C1 segment of cervical spinal cord (tissue), 14 donors: ENCODE results near the gene LST1.

Experiments
- DNase-seq, 14 donors: peaks; one replicate each; lab custom pipeline; 2025; lab: John Stamatoyannopoulos, UW

Gene LST1

DNA sequence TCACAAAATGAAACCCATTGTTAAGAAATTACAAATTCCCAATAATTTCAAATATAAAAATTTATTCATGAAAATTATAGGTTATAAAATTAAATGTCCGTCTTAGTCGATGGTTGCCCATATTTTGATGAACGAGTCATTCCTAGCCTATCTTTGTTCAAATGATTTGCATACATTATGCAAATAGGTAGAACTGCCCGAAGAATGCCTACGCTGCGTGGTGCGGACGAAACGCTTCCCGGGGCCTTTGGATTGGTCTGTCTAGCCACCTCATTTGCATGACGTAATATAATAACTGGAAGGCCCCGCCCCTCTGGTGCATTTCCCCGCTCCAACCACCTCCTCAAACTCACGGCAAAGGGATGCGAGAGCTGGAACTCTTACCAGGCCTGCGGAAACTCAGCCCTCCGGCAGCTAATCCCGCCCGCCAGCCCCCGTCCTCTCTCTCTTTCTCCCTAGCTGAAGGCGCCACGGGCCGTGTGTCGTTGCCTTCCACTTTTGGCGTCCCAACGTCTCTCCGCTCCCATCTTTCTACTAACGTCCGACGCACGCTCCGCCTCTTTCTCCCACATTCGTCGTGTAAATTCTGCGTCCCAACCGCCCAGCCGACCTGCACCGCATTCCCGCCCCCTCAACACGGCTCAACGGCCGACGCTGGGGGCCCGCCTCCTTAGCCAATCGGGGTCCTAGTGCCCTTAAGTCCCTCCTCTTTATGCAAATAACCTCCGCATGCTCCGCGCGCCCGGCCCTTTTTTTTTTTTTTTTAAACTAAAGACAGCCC lies 33.9 kb downstream of the LST1 start:
- peak; percentile 92 to 100 (median 98) for DNase-seq

DNA sequence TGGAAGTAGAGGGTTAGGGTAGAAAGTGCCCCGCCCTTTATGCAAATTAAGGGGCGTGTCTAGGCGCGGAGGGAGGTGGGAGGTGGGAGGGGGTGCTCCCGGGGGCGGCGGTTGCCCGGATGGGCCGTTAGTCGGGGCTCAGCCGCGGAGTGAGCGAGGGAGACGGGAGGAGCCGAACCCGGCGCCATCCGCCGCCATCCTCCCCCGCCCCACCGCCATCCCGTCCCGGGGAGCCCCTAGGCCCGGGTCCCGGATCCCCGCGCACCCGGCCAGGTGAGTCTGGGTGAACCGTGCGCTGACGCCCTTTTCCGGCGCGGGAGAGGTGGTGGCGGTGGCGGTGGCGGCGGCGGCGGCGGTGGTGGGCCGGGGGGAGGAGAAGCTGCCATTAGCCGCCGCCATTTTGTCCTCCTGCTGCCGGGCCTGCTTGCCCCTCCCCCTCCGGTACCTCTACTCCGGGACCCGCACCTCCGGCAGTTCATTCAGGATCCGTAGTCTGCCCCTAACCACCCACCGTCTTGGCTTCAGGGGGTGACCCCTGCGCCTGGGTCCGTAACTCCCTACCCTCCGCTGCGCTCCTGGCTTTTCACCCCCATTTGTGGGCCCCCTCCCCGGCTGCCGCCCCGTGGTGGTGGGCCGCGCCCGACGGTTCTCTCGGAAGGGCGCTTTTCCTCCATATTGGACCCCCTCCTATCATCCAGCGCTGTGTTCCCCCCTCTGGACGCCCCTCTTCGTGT lies 34.7 kb downstream of the LST1 start, which contains the start of gene PRRC2A:
TSS of gene PRRC2A (plus strand) at position 130 of the 734 bp plus-strand sequence. CDS start 2,075 bp downstream, outside the sequence.
- DNase-seq = peak in 9 of 14 donors; percentile 78 to 99 (median 85)

DNA sequence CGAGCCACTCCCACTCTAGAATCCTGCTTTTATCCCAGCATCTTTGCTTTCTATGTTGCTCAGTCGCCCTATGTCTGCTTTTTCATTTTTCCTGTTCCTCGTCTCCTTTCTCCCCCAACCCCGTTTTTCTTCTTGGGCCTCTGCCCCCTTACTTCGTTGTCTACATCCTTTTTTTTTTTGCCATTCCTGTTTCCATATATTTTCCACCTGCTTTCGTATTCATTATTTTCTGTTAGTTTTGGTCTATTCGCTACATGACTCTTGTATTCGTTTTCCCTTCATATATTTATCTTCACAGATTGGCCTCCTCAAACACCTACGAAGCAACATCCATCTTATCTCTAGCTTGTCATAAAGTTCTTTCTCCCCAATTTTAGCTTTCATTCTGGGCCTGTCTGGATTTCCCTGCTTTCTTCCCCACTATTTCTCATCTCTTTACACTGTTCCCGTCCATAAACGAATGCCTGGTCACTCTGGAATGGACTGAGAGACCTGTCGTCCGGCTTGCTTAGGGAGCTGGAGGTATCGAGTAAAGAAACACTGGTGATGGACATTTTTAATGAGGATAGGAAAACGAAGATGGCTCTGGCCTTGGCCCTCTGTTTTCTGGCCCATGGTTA lies 35.4 kb downstream of the LST1 start:
- DNase-seq = peak in 1 of 14 donors; percentile 5

DNA sequence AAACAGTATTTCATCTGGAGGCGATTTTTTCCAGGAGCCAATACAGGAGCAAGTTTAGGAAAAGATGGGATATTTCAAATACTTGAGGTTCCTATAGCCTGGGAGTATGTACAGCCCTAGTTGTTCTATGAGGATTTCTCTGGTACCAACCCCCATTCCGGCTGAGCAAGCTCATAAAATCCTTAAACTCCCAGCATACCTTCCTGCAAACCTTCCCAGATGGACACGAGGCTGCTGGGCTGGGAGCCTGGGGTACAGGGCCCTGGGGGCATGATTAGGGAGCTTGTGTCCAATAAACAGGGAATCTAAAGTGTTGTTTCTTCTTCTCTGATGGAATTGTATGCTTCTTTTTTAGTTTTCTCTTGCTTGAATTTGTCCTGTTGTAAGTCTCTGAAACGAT lies 35.9 kb downstream of the LST1 start:
- DNase-seq = peak in 1 of 14 donors; percentile 13

- peak in 1 of 14 donors; percentile 10 for DNase-seq
Observed at GRCh38 chr6:31622684-31623091, 36.6 kb downstream of the LST1 start.

DNA sequence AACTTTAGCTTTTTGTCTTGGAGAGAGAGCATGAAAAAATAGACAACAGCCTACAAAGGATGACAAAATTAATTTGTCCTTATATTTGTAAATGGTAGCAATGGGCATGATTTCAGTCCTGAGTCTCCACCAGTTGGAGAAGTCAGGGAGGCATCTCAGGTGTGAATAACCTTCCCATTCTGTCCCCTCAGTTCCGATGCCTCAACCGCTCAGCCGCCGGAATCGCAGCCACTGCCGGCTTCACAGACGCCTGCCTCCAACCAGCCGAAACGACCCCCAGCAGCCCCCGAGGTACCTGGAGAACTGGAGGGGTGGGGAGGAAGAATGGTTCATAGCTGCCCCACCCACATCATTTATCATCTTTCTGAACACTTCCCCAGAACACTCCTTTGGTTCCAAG lies 38.0 kb downstream of the LST1 start:
- no peak for DNase-seq

DNA sequence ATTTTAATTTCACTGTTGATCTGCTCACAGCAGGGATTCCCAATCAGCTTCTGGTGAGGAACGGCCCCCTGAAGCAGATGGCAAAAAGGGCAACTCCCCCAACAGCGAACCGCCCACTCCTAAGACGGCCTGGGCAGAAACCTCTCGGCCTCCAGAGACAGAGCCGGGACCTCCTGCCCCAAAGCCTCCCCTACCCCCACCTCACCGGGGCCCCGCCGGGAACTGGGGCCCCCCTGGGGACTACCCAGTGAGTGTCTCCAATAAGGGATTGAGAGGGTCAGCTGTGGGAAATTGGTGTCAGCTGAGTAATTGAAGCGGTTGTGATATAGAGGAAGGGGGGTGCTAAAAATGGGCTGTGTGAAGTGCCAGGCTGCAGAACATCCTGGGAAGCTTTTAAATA lies 40.9 kb downstream of the LST1 start:
- DNase-seq = no peak

DNA sequence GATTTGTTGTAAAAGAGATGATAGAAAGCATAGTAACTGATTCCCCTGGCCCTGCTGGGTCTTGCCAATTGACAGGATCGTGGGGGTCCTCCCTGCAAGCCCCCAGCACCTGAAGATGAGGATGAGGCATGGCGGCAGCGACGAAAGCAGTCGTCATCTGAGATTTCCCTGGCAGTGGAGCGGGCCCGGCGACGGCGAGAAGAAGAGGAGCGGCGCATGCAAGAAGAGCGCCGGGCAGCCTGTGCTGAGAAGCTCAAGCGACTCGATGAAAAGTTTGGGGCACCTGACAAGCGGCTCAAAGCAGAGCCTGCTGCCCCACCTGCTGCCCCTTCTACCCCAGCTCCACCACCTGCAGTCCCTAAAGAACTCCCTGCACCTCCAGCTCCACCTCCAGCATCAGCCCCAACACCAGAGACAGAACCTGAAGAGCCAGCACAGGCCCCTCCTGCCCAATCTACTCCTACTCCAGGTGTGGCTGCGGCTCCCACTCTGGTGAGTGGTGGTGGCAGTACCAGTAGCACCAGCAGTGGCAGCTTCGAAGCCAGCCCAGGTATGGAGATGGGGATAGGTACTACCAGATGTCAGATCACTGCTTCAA lies 41.7 kb downstream of the LST1 start:
- no peak for DNase-seq

- no peak for DNase-seq
Observed at GRCh38 chr6:31629014-31629413, 42.9 kb downstream of the LST1 start.

DNA sequence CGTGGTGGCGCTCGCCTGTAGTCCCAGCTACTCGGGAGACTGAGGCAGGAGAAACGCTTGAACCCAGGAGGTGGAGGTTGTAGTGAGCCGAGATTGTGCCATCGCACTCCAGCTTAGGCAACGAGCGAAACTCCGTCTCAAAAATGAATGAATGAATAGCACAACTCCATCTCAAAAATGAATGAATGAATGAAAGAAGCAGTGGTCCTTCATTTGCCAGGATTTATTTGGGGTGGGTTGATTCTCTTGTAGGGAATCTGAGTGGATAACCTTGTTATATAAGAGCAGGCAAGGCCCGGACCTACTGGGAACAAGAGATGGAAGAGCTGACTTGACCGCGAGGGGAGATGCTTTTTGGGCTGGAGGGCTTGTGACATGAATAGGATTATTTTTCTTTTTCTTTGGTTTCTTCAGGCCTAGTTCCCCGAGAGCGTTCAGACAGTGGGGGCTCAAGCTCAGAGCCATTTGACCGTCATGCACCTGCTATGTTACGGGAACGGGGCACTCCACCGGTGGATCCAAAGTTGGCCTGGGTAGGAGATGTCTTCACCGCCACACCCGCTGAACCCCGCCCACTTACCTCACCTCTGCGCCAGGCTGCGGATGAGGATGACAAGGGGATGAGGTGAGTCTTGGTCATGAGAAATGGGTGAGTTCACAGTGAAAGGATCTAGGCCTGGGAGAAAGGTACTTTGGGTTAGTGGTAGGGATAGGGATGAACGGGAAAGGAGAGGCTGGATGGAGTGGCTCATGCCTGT lies 44.3 kb downstream of the LST1 start:
- DNase-seq = no peak

DNA sequence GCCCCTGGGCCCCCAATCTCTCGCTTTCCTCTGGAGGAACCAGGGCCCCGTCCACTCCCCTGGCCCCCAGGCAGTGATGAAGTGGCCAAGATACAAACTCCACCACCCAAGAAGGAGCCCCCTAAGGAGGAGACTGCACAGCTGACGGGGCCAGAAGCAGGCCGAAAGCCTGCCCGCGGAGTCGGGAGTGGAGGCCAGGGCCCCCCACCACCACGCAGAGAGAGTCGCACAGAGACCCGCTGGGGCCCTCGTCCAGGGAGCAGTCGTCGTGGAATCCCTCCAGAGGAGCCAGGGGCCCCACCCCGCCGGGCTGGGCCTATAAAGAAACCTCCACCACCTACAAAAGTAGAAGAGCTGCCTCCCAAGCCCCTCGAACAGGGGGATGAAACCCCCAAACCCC lies 45.1 kb downstream of the LST1 start:
- DNase-seq = no peak

DNA sequence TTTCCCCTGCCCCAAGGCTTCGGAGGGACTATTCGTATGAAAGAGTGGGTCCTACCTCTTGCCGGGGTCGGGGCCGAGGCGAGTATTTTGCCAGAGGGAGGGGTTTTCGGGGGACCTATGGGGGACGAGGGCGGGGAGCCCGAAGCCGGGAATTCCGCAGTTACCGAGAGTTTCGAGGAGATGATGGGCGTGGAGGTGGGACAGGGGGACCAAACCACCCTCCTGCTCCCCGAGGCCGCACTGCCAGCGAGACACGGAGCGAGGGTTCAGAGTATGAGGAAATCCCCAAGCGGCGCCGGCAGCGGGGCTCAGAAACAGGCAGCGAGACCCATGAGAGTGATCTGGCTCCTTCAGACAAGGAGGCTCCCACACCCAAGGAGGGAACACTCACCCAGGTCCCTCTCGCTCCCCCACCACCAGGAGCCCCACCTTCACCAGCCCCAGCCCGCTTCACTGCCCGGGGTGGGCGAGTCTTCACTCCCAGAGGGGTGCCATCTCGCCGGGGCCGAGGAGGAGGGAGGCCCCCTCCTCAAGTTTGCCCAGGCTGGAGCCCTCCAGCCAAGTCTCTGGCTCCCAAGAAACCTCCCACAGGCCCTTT lies 45.7 kb downstream of the LST1 start:
- DNase-seq = no peak

DNA sequence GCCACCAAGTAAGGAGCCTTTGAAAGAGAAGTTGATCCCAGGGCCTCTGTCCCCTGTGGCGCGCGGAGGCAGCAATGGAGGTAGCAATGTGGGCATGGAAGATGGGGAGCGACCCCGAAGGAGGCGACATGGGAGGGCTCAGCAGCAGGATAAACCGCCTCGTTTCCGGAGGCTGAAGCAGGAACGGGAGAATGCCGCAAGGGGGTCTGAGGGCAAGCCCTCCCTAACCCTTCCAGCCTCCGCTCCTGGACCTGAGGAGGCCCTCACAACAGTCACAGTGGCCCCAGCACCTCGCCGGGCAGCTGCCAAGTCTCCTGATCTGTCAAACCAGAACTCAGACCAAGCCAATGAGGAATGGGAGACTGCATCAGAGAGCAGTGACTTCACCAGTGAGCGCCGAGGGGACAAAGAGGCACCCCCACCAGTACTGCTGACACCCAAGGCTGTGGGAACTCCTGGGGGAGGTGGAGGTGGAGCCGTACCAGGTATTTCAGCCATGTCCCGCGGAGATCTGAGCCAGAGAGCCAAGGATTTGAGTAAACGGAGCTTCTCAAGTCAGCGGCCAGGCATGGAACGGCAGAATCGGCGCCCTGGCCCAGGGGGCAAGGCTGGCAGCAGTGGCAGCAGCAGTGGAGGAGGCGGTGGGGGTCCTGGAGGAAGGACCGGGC lies 46.3 kb downstream of the LST1 start:
- no peak for DNase-seq

DNA sequence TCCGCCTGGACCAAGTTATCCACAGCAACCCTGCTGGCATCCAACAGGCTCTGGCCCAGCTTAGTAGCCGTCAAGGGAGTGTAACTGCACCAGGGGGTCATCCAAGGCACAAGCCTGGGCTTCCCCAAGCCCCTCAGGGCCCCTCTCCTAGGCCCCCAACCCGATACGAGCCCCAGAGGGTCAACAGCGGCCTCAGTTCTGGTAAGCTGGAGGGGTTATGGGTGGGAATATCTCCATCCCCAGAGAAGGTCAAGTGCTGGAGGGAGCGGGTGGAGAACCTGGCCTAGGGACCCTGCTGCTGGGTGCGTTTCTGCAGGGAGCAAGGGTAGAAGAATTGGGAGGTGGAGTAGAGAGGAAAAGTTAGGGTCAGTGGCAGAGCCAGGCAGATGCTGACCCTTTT lies 47.4 kb downstream of the LST1 start:
- no peak for DNase-seq

- no peak for DNase-seq
Observed at GRCh38 chr6:31634131-31634530, 48.1 kb downstream of the LST1 start.

- no peak for DNase-seq
Observed at GRCh38 chr6:31634969-31635575, 49.0 kb downstream of the LST1 start.

DNA sequence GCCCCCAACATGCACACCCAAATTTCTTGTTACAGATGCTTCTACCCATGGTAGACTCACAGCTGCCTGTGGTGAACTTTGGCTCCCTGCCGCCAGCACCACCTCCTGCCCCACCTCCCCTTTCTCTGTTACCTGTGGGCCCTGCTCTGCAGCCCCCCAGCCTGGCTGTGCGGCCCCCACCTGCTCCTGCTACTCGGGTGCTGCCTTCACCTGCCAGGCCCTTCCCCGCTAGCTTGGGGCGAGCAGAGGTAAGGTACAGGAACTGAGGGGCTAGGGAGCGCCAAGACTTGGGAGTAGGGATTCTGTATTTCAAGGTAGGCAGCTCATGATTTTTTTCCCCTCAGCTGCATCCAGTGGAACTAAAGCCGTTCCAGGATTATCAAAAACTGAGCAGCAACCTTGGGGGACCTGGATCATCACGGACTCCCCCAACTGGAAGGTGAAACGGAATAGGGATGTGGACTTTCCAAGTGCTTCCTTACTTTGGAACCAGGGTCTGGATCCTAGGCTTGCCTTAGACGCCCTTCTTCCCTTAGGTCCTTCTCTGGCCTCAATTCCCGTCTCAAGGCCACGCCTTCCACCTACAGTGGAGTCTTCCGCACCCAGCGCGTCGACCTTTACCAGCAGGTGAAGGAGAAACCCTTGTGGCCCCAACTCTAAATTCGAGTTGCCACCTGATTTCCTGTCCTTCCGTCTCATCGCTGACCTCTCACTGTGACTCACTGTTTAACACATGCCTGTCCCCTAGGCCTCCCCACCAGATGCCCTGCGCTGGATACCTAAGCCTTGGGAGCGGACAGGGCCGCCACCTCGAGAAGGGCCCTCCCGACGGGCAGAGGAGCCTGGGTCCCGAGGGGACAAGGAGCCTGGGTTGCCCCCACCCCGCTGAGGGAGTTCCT lies 50.9 kb downstream of the LST1 start:
- DNase-seq = no peak
